Measurements from ENCODE around the gene RGS4.

GRCh38 chr1:163063610-163064009 lies 5.6 kb upstream of the RGS4 start:
- no peak for TF ChIP-seq CTCF (IDR thresholded peaks at IDR 0.05)
- TF ChIP-seq EZH2 (IDR thresholded peaks at IDR 0.05): no peak
- TF ChIP-seq EZH2phosphoT487 (IDR thresholded peaks at IDR 0.05): no peak

Data from neural progenitor cell (in vitro differentiated cells).